Activated CD4-positive, alpha-beta T cell treated with anti-CD3 and anti-CD28 coated beads for 36 hours (primary cell): Measurements from ENCODE around the gene SMG9. TPM values are rescaled to one million over a fixed set of nuclear protein-coding genes. Genes with fewer than 3 reads are reported as not detected.

Experiments
- ATAC-seq: fragments of 200-7000 bp; cut with Tn5 transposase; one replicate; pipeline ENCODE4 v1.10.0; 2021; ENCODE audit warnings: mild to moderate bottlenecking, moderate library complexity
- CTCF ChIA-PET: fragments of 350-600 bp; sonication (Branson Sonifier 250); formaldehyde crosslinking; loops from one replicate; lab custom pipeline; 2021; ENCODE audit warnings: antibody characterized with exemption; lab: Charles Lee
- POLR2A ChIA-PET: fragments of 350-600 bp; sonication (Branson Sonifier 250); formaldehyde crosslinking; loops from one replicate; lab custom pipeline; 2021; ENCODE audit warnings: antibody characterized with exemption, inconsistent platforms; lab: Charles Lee
- DNase-seq: peaks from one replicate; pipeline ENCODE4 v3.0.0-alpha.2; 2020
- H3K27ac Mint-ChIP-seq: one replicate; pipeline ENCODE4 v1.8.0; 2021; ENCODE audit warnings: mixed read lengths
- H3K27me3 Mint-ChIP-seq: one replicate; pipeline ENCODE4 v1.8.0; 2021; ENCODE audit warnings: mixed read lengths
- H3K36me3 Mint-ChIP-seq: one replicate; pipeline ENCODE4 v1.8.0; 2021; ENCODE audit warnings: low read depth, mixed read lengths
- H3K4me1 Mint-ChIP-seq: one replicate; pipeline ENCODE4 v1.8.0; 2021; ENCODE audit warnings: mixed read lengths
- H3K4me3 Mint-ChIP-seq: one replicate; pipeline ENCODE4 v1.8.0; 2021; ENCODE audit warnings: mild to moderate bottlenecking, moderate library complexity, mixed read lengths
- H3K9me3 Mint-ChIP-seq: one replicate; pipeline ENCODE4 v1.8.0; 2021; ENCODE audit warnings: low read depth, mixed read lengths
- intact Hi-C, 2 experiments: fragments of 100-400 bp; cut with DNase I in 1 of 2; cut with micrococcal nuclease in 1 of 2; formaldehyde crosslinking; loops; one replicate each; pipeline versions ENCODE4 v1.14.2 to v1.15.1; 2022 to 2024; cut with DNase I, micrococcal nuclease
- total RNA-seq, 2 experiments: library from RNA; stranded (reverse); gene quantifications; one replicate each; pipeline ENCODE4 v1.2.3, GENCODE V29; 2021

Gene SMG9
- total RNA-seq, 2 experiments from 2014 or later = 64.4 to 65.2 TPM

DNA sequence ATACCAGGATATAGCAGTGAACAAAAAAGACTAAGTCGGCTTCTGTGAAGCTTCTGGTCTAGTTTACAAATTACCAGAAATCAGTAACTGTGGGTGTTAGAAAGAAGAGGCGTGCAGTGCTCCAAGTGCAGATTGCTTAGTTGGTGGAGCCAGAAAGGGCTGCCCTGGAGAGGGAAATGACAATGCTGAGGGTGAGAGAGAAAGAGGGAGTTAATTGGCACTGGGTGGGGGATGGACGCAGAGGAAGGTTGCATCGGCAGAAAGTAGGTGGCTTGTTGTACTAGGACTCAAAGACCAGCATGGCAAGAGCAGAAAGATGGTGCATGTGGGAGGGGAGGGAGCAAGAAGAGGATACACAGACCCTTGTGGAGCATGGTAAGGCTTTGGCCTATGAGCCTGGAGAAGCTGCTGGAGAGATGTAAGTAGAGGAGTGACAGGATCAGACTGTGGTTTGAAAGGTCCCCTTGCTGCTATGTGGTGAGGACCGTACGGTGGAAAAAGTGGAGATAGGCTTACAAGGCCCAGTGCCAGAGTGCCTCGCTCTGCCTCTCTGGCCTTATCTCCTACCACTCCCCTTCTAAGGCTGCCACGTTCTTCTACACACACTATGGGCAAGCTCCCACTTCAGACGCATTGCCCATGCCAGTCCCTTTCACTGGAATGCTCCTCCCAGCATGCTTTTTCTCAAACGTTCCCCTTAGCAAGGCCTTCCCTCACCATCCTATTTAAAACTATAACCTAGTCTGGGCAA, 13.5 kb downstream of the SMG9 start:
- H3K4me1 Mint-ChIP-seq = peaks cover 7% of the 10 kb centered on the region
- POLR2A ChIA-PET = no interaction called here
- intact Hi-C loops = no loop called here
- H3K9me3 Mint-ChIP-seq = no peaks in the 10 kb centered on the region
- ATAC-seq (no peak), DNase-seq (no peak)
- no peak overlapping the region for H3K27ac Mint-ChIP-seq
- H3K36me3 Mint-ChIP-seq = peaks cover 65% of the 10 kb centered on the region
- CTCF ChIA-PET = interaction anchor here (1.7 kb wide), 1 partner anchor 12 kb away, joined by 4 read pairs; no protein-coding TSS in a partner anchor
- no peak overlapping the region for H3K4me3 Mint-ChIP-seq
- H3K27me3 Mint-ChIP-seq = no peaks in the 10 kb centered on the region

DNA sequence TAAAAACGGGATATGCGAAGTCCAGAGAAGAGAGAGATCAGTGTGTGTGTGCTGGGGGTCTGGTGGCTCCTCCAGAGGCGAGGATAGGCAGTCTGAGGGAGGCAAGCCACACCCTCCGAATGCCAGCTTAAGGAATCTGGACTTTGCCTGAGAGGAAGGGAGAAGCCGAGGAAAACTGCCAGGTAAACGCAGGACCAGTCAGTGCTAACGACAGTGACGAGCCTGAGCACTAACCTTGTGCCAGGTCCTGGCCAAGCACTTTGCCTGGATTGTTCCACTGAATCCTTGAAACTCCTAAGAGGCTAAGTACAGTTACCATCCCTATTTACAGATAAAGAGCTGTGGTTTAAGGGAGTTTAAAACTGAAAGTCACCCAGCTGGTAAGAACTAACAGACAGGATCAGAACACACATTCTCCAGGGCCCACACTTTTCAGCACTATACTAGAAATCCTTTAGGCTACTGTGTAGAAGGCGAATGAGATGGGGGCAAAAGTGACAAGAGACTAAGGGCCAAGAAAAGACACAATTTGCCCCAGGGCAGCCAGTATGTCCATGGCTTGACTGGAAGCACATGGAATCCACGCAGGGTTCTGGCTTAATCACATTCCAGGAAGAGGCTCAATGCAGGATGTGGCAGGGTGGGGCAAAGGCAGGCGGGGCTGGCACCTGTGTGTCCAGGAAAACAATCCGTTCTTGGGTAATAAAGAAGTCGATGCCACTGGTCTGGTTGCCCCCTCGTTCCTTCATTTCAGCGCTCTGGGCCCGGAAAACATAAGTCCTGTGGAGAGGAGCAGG, 15.1 kb downstream of the SMG9 start:
- H3K4me1 Mint-ChIP-seq = no peaks in the 10 kb centered on the region
- H3K9me3 Mint-ChIP-seq = no peaks in the 10 kb centered on the region
- intact Hi-C loops = no loop called here
- H3K27ac Mint-ChIP-seq = no peak overlapping the region
- H3K4me3 Mint-ChIP-seq = no peak overlapping the region
- peaks cover 62% of the 10 kb centered on the region for H3K36me3 Mint-ChIP-seq
- POLR2A ChIA-PET = no interaction called here
- DNase-seq (no peak), ATAC-seq (no peak)
- CTCF ChIA-PET = no interaction called here
- H3K27me3 Mint-ChIP-seq = no peaks in the 10 kb centered on the region

DNA sequence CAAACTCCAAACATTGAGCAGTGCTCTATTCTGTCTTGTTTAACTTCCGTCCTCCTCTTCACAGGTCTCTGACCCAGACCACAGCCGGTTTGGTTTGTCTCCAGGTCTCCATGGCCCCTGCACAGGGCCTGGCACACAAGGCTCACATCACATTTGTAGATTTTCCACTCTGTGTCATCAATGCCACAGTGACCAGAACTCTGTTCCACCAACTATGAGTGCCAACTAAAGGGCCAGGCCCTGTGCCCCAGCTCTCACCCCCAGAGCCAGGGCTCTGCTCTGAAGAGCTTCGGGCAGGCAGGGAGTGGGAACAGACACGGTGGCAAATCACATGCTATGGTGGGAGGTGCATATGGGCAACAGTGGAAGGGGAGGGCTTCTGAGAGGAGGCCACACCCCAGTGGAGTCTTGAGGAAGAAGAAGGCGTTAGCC, 16.0 kb downstream of the SMG9 start:
- no peaks in the 10 kb centered on the region for H3K4me1 Mint-ChIP-seq
- DNase-seq (no peak), ATAC-seq (no peak)
- intact Hi-C loops = no loop called here
- H3K27me3 Mint-ChIP-seq = no peaks in the 10 kb centered on the region
- H3K4me3 Mint-ChIP-seq = no peak overlapping the region
- CTCF ChIA-PET = interaction anchor here (0.6 to 0.7 kb wide), 4 partner anchors 16 to 345 kb away, joined by 3 to 4 read pairs (median 4); no protein-coding TSS in a partner anchor
- H3K27ac Mint-ChIP-seq = no peak overlapping the region
- POLR2A ChIA-PET = no interaction called here
- peaks cover 55% of the 10 kb centered on the region for H3K36me3 Mint-ChIP-seq
- no peaks in the 10 kb centered on the region for H3K9me3 Mint-ChIP-seq

DNA sequence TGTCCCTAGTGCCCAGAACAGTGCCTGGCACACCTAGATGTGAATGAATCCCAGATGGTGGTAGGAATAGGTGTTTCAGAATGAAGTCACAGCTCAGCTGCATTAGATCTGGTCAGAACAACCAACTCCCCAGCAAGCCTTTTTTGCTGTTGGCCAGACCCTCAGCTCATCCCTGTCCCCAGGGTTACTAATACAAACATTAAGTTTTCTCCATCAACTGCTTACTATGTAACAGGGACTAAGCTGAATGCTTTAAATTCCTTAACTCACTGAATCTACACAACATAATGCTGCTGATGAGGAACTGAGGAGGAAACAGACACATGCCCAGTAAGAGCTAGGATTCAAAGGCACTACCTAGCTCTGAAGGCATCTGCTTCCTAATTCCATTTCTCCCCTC, 18.8 kb downstream of the SMG9 start:
- peaks cover 43% of the 10 kb centered on the region for H3K36me3 Mint-ChIP-seq
- POLR2A ChIA-PET = no interaction called here
- intact Hi-C loops = no loop called here

DNA sequence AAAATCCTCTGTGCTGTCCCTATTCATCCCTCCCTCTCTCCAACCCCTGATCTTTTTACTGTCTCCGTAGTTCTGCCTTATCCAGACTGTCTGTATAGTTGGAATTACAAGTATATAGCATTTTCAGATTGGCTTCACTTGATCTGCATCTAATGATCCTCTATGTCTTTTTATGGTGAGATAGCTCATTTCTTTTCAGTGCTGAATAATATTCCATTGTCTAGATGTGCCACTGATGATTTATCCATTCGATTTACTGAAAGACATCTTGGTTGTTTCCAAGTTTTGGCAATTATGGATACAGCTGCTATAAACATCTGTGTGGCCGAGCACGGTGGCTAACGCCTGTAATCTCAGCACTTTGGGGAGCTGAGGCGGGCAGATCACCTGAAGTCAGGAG, 19.7 kb downstream of the SMG9 start:
- no peaks in the 10 kb centered on the region for H3K4me1 Mint-ChIP-seq
- H3K27ac Mint-ChIP-seq = no peak overlapping the region
- H3K9me3 Mint-ChIP-seq = no peaks in the 10 kb centered on the region
- ChIA-PET POLR2A (no interaction called here), CTCF (interaction anchor here (1.1 kb wide), 1 partner anchor 9 kb away, joined by 3 read pairs; no protein-coding TSS in a partner anchor)
- intact Hi-C loops = no loop called here
- no peaks in the 10 kb centered on the region for H3K27me3 Mint-ChIP-seq
- ATAC-seq (no peak), DNase-seq (no peak)
- H3K4me3 Mint-ChIP-seq = no peak overlapping the region
- H3K36me3 Mint-ChIP-seq = peaks cover 40% of the 10 kb centered on the region

More for the DNA sequence above, 18.8 kb downstream of the SMG9 start:
- ATAC-seq = no peak
- Mint-ChIP-seq H3K4me3 (no peak overlapping the region), H3K27me3 (no peaks in the 10 kb centered on the region), H3K27ac (no peak overlapping the region), H3K9me3 (no peaks in the 10 kb centered on the region), H3K4me1 (no peaks in the 10 kb centered on the region)
- CTCF ChIA-PET = interaction anchor here (0.8 to 1.3 kb wide), 5 partner anchors 9 to 74 kb away, joined by 3 to 4 read pairs (median 3); no protein-coding TSS in a partner anchor
- DNase-seq = no peak

DNA sequence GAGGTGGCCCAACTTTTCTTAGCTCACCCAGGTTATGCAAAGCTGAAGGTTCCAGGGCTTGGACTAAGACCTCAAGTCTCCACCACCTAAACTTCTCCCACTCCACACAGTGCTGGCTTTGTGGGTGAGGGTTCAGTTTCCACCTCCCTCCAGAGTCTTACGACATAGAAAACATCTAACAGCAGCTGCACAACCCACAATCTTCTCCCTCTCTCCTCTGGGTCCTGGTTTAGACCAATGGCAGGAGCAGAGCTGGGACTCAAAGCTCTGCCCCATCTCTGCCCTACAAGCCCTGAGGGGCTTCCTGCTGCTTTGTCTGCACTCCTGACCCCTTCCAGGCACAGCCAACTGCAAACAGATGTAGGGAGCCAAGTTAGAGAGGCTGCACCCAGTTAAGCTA, 22.9 kb downstream of the SMG9 start:
- CTCF ChIA-PET = no interaction called here
- Mint-ChIP-seq H3K27ac (no peak overlapping the region), H3K27me3 (no peaks in the 10 kb centered on the region), H3K9me3 (no peaks in the 10 kb centered on the region), H3K4me3 (no peak overlapping the region), H3K4me1 (no peaks in the 10 kb centered on the region), H3K36me3 (peaks cover 37% of the 10 kb centered on the region)
- intact Hi-C loops = no loop called here
- ATAC-seq = no peak
- POLR2A ChIA-PET = no interaction called here
- no peak for DNase-seq

DNA sequence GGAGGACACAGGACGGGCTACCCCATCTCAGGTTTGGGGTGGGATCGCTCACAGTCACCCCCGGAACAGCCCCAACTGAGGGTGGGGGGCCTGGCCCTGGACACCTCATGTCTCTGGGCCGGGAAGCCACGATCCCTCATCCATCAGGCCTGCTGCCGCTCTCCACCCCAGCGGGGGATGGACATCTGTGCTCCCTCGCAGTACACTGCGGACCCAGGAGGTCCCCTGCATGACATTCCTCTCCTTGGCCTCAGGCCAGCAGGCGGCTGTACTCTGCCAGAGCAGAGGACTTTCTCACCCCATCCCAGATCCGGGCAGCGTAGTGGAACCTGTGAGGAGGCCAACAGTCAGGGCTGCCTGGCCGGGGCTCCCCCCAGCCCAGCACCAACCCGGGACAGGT, 23.4 kb downstream of the SMG9 start:
- intact Hi-C loops = no loop called here
- POLR2A ChIA-PET = no interaction called here
- peaks cover 34% of the 10 kb centered on the region for H3K36me3 Mint-ChIP-seq
- no peak overlapping the region for H3K27ac Mint-ChIP-seq
- no peak for DNase-seq
- no peaks in the 10 kb centered on the region for H3K27me3 Mint-ChIP-seq
- no peak for ATAC-seq
- no peaks in the 10 kb centered on the region for H3K9me3 Mint-ChIP-seq
- H3K4me3 Mint-ChIP-seq = no peak overlapping the region
- CTCF ChIA-PET = interaction anchor here (1.6 kb wide), 1 partner anchor 14 kb away, joined by 6 read pairs; no protein-coding TSS in a partner anchor
- H3K4me1 Mint-ChIP-seq = no peaks in the 10 kb centered on the region

DNA sequence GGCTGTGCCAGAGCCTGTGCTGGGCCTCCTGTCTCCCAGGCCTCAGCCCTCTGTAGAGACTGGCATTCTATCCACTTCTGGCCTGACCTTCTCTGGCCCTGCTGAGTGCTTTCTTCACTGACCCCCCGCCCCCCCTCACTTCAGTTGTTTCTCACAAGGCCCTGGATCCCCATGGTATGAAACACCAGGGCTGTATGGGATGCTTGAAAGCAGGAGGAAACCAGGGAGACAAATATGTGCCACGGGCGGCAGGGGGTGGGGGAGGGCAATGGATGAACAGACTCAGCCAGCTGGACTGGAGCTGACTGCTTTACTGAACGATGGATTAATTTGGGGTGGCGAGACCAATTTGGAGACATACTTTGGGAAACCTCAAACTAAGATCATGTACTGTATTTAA, 24.8 kb downstream of the SMG9 start:
- ChIA-PET CTCF (interaction anchor here (1.6 kb wide), 1 partner anchor 15 kb away, joined by 6 read pairs; no protein-coding TSS in a partner anchor), POLR2A (no interaction called here)
- Mint-ChIP-seq H3K9me3 (no peaks in the 10 kb centered on the region), H3K27me3 (no peaks in the 10 kb centered on the region), H3K4me3 (no peak overlapping the region), H3K36me3 (peaks cover 26% of the 10 kb centered on the region), H3K27ac (no peak overlapping the region), H3K4me1 (peaks cover 4% of the 10 kb centered on the region)
- intact Hi-C loops = no loop called here
- ATAC-seq = no peak
- DNase-seq = no peak

DNA sequence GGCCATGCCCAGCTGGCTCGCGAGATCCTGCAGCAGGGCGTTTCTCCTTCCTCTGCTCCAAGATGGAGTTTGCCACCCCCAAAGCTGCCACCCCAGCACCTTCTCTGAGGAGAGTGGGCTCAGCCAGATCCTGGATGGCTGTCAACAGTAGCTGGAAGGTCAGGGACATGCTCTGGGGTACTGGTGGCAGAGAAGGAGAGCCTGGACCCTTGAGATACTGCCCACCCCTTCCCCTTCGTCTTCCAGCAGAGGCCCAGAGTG, 27.2 kb downstream of the SMG9 start:
- ATAC-seq (no peak), DNase-seq (no peak)
- intact Hi-C loops = no loop called here
- CTCF ChIA-PET = interaction anchor here (0.9 kb wide), 1 partner anchor 75 kb away, joined by 3 read pairs; no protein-coding TSS in a partner anchor
- Mint-ChIP-seq H3K27me3 (no peaks in the 10 kb centered on the region), H3K9me3 (no peaks in the 10 kb centered on the region), H3K4me1 (peaks cover 4% of the 10 kb centered on the region), H3K27ac (no peak overlapping the region), H3K36me3 (peaks cover 20% of the 10 kb centered on the region), H3K4me3 (no peak overlapping the region)
- POLR2A ChIA-PET = no interaction called here

DNA sequence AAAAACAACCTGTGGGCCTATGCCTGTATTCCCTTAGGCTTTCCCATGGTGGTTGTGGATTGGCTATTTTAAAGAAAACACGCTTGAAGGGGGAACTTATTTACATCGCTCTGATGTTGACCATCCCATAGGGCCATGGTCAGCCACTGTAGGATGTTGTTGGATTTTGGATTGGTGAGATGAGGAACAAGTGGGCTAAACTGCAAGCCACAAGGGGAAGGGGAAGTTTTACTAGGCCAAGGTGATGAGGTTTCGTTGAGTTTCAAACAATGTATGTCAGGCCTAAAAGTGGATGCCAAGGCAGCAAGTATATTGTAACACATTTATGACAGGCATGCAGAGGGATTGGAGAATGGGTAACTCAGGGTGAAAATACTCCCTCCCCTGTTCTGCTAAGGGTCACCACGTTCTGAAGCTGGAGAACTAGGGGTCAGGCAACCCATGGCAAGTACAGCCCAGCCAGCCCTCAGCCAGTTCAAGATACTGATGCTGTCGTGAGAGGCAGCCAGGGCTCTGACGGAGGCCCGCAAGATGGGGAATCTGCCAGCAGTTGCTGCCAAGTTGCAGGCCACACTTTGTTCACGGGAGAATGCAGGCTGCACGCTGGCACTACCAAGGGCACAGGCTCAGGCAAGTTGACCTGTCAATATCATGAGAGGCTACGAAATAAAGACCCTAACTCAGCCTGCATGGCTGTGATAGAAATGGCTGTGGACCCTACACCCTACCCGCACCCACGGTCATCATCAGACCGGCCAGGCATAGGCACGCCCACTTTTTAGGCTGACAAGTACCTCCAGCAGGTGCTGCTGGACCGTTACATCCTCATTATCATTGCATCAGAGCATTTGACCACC, 27.8 kb downstream of the SMG9 start:
- Mint-ChIP-seq H3K27ac (no peak overlapping the region), H3K4me3 (no peak overlapping the region), H3K27me3 (no peaks in the 10 kb centered on the region), H3K9me3 (no peaks in the 10 kb centered on the region), H3K36me3 (peaks cover 20% of the 10 kb centered on the region), H3K4me1 (peaks cover 4% of the 10 kb centered on the region)
- DNase-seq = no peak
- ChIA-PET CTCF (interaction anchor here (0.9 kb wide), 2 partner anchors 58 to 75 kb away, joined by 3 read pairs; no protein-coding TSS in a partner anchor), POLR2A (no interaction called here)
- intact Hi-C loops = no loop called here
- ATAC-seq = no peak

DNA sequence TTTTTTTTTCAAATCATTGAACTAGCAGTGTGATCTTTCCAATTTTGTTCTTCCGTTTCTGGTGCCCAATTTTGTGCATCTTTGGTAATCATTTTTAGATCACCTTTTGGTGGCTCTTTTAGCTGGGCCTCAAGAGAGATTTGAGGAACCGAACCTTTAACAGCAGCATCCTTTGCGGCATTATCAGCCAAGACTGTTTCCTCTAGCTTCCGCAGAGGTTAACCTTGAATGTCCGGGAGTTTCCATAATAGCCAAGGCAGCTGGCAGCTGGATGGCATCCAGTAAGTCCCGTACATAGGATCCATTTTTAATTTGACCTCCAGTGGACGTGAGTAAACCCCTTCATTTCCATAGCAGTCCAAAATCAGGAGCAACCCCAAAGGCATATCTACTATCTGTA, 29.3 kb downstream of the SMG9 start:
- DNase-seq = no peak
- intact Hi-C loops = no loop called here

More for the DNA sequence above, 29.3 kb downstream of the SMG9 start:
- Mint-ChIP-seq H3K27me3 (no peaks in the 10 kb centered on the region), H3K4me3 (no peak overlapping the region), H3K36me3 (peaks cover 20% of the 10 kb centered on the region), H3K4me1 (peaks cover 8% of the 10 kb centered on the region), H3K9me3 (no peaks in the 10 kb centered on the region), H3K27ac (no peak overlapping the region)
- CTCF ChIA-PET = interaction anchor here (0.7 to 1.2 kb wide), 5 partner anchors 10 to 314 kb away, joined by 3 read pairs; no protein-coding TSS in a partner anchor
- ATAC-seq = no peak
- POLR2A ChIA-PET = interaction anchor here (0.5 kb wide), 1 partner anchor 197 kb away, joined by 3 read pairs; no protein-coding TSS in a partner anchor
